Ishikawa (cell line): ENCODE data around the gene ADCYAP1.

Source experiments
- CEBPB ChIP-seq: IDR thresholded peaks from 2 replicates; pipeline ENCODE4 v1.6.1; 2012
- CREB1 ChIP-seq: IDR thresholded peaks from 2 replicates; pipeline ENCODE4 v1.6.1; 2012; ENCODE audit warnings: low read depth
- EGR1 ChIP-seq: IDR thresholded peaks from 2 replicates; pipeline ENCODE4 v1.6.1; 2012
- EP300 ChIP-seq: IDR thresholded peaks from 2 replicates; pipeline ENCODE4 v1.6.1; 2012; ENCODE audit warnings: borderline replicate concordance
- FOXM1 ChIP-seq: IDR thresholded peaks from 2 replicates; pipeline ENCODE4 v1.6.1; 2012; ENCODE audit warnings: low read depth, borderline replicate concordance
- MAX ChIP-seq: IDR thresholded peaks from 2 replicates; pipeline ENCODE4 v1.6.1; 2012
- NFIC ChIP-seq: IDR thresholded peaks from 2 replicates; pipeline ENCODE4 v1.6.1; 2012
- RAD21 ChIP-seq: IDR thresholded peaks from 2 replicates; pipeline ENCODE4 v1.6.1; 2012; ENCODE audit warnings: low read depth
- REST ChIP-seq: IDR thresholded peaks from 2 replicates; pipeline ENCODE4 v1.6.1; 2012; ENCODE audit warnings: low read depth, mild to moderate bottlenecking
- TAF1 ChIP-seq: IDR thresholded peaks from 2 replicates; pipeline ENCODE4 v1.6.1; 2012; ENCODE audit warnings: low read depth, mild to moderate bottlenecking
- TCF12 ChIP-seq: IDR thresholded peaks from 2 replicates; pipeline ENCODE4 v1.6.1; 2012; ENCODE audit warnings: low read depth
- TEAD4 ChIP-seq: IDR thresholded peaks from 2 replicates; pipeline ENCODE4 v1.6.1; 2012
- USF1 ChIP-seq: IDR thresholded peaks from 2 replicates; pipeline ENCODE4 v1.6.1; 2012
- YY1 ChIP-seq: IDR thresholded peaks from 2 replicates; pipeline ENCODE4 v1.6.1; 2012; ENCODE audit warnings: low read depth
- ZBTB7A ChIP-seq: IDR thresholded peaks from 2 replicates; pipeline ENCODE4 v1.6.1; 2012; ENCODE audit warnings: low read depth

The ADCYAP1 gene

GRCh38 chr18:904218-905090, at the start of gene ADCYAP1:
TSS of gene ADCYAP1 (plus strand) at chr18:904871. CDS start at chr18:905387, 516 bp downstream.
- TF ChIP-seq RAD21, result no peak
- no peak for TF ChIP-seq YY1
- TF ChIP-seq ZBTB7A, result no peak
- no peak for TF ChIP-seq TCF12
- no peak for TF ChIP-seq TAF1
- TF ChIP-seq EGR1, result no peak
- no peak for TF ChIP-seq MAX
- TF ChIP-seq REST, result no peak
- no peak for TF ChIP-seq NFIC
- no peak for TF ChIP-seq FOXM1
- no peak for TF ChIP-seq USF1
- TF ChIP-seq TEAD4, result no peak

- no peak for TF ChIP-seq YY1
- TF ChIP-seq TAF1, result no peak
- no peak for TF ChIP-seq REST
- TF ChIP-seq FOXM1, result no peak
- TF ChIP-seq NFIC, result no peak
- no peak for TF ChIP-seq EGR1
- no peak for TF ChIP-seq CEBPB
- TF ChIP-seq TEAD4, result no peak
Measured at GRCh38 chr18:857986-858385, 46.7 kb upstream of the ADCYAP1 start.

GRCh38 chr18:864872-865273, 39.8 kb upstream of the ADCYAP1 start:
- TF ChIP-seq MAX, result no peak
- no peak for TF ChIP-seq TAF1
- no peak for TF ChIP-seq CREB1
- peak; percentile 100 for TF ChIP-seq RAD21

- TF ChIP-seq USF1 (no peak), RAD21 (no peak), EP300 (no peak), EGR1 (no peak), FOXM1 (no peak), TCF12 (no peak), CEBPB (no peak), ZBTB7A (no peak), TAF1 (no peak), CREB1 (no peak), MAX (no peak), YY1 (no peak), NFIC (no peak), TEAD4 (no peak), REST (no peak)
Measured at GRCh38 chr18:867257-867656, 37.4 kb upstream of the ADCYAP1 start.
